HG02759 (cell line): ENCODE measurements around the gene LMO7.

Experiments used
- ATAC-seq: cut with Tn5 transposase; IDR thresholded peaks from one replicate; pipeline ENCODE4 v1.9.1; 2021; ENCODE audit warnings: mild to moderate bottlenecking, moderate library complexity; ENCODE audit not compliant: unreplicated experiment

LMO7 gene

GRCh38 chr13:75796825-75797224 lies 160.7 kb downstream of the LMO7 start:
- no peak for ATAC-seq

- ATAC-seq: no peak
Observed at GRCh38 chr13:75797239-75797638, 161.1 kb downstream of the LMO7 start.

GRCh38 chr13:75797719-75798118 lies 161.6 kb downstream of the LMO7 start:
- ATAC-seq: no peak

- no peak for ATAC-seq
Observed at GRCh38 chr13:75798353-75799255, 162.5 kb downstream of the LMO7 start.

- no peak for ATAC-seq
Observed at GRCh38 chr13:75800545-75800944, 164.4 kb downstream of the LMO7 start.

GRCh38 chr13:75801388-75801945 lies 165.3 kb downstream of the LMO7 start:
- no peak for ATAC-seq

- no peak for ATAC-seq
Observed at GRCh38 chr13:75802161-75802560, 166.0 kb downstream of the LMO7 start.

- ATAC-seq: peak; percentile 58
Observed at GRCh38 chr13:75803164-75803611, 167.1 kb downstream of the LMO7 start.

- ATAC-seq: no peak
Observed at GRCh38 chr13:75804054-75804453, 167.9 kb downstream of the LMO7 start.

- no peak for ATAC-seq
Observed at GRCh38 chr13:75804605-75805004, 168.5 kb downstream of the LMO7 start.

GRCh38 chr13:75806117-75806516 lies 170.0 kb downstream of the LMO7 start:
- no peak for ATAC-seq

GRCh38 chr13:75811361-75811760 lies 175.2 kb downstream of the LMO7 start:
- no peak for ATAC-seq

GRCh38 chr13:75811841-75812240 lies 175.7 kb downstream of the LMO7 start:
- no peak for ATAC-seq

- ATAC-seq: no peak
Observed at GRCh38 chr13:75812751-75813181, 176.6 kb downstream of the LMO7 start.

- ATAC-seq: no peak
Observed at GRCh38 chr13:75813323-75813722, 177.2 kb downstream of the LMO7 start.

- ATAC-seq: no peak
Observed at GRCh38 chr13:75818179-75818967, 182.2 kb downstream of the LMO7 start.

GRCh38 chr13:75818968-75819225 lies 182.8 kb downstream of the LMO7 start:
- no peak for ATAC-seq

- no peak for ATAC-seq
Observed at GRCh38 chr13:75825161-75825560, 189.0 kb downstream of the LMO7 start.

- ATAC-seq: no peak
Observed at GRCh38 chr13:75825594-75825993, 189.5 kb downstream of the LMO7 start.

GRCh38 chr13:75826391-75826790 lies 190.3 kb downstream of the LMO7 start:
- no peak for ATAC-seq

GRCh38 chr13:75829830-75830229 lies 193.7 kb downstream of the LMO7 start:
- no peak for ATAC-seq

- ATAC-seq: no peak
Observed at GRCh38 chr13:75830842-75831241, 194.7 kb downstream of the LMO7 start.
